ENCODE results near the gene EEA1. TPM values are rescaled to one million over a fixed set of nuclear protein-coding genes. Genes with fewer than 3 reads are reported as not detected.

The EEA1 gene
- total and polyA plus RNA-seq, 2 of the 8 experiments (the other 6 are each of a cell fraction or from before 2014, with no cell fraction given): 1.0 to 18.8 TPM

DNA sequence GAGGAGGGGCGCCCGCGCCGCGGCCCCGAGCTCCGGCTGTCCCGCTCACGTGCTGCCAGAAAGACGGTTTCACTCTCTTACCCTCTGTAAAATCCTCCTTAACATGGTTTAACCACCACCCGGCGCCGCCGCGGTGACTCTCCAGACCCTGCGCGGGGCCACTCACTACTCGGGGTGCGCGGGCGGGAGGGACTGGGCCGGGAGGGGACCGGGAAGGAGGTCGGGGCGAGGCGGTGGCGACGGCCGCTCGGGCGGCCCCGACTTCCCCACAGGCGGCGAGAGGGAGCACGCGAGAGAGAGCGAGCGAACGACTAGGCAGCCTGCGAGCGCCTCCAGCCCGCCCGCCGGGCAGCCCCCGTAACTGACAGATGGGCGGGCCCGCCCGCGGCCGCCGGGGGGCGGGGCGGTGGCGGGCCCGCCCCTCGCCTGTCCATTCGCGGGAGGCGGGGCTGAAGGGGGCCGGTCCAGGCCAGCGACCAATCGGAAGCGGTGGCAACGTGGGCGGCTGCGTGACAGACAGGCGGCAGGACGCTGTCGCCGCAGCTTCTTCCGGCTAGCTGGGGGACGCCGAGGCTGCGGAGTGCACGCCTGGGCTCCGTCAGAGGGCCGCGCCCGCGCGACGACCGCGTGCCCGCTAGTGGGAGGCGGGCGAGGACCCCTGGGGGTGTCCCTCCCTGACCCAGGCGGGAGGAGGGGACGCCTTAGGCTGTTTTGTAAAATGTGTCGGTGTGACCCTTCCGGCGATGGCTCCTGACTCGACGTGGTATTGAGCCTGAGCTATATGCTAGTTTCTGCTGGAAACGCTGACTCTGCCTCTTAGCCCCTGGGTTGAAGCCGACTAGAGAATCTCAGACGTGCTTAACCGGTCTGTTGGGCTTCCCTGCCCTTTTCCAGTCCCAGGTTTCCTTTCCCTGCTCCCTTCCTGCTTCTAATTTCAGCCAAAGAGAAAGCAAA is at the start of gene EEA1 (continued):
- TF ChIP-seq SIN3A (conservative IDR thresholded peaks at IDR 0.05 in 1 of 2, IDR thresholded peaks at IDR 0.05 in 1 of 2; ENCODE audit: low read depth in 1 of 2, low read length in 2 of 2): peak in 1 of 2 experiments; percentile 64; a peak in 2 of 4 replicates
- TF ChIP-seq JUND (IDR thresholded peaks at IDR 0.05; ENCODE audit: low read length): no peak
- TF ChIP-seq KDM4A (IDR thresholded peaks at IDR 0.05; ENCODE audit: low read depth, low read length, severe bottlenecking): peak; percentile 95
- no peak for TF ChIP-seq RFX5 (IDR thresholded peaks at IDR 0.05; ENCODE audit: borderline replicate concordance, low read depth, low read length)
- no peak for TF ChIP-seq NRF1 (IDR thresholded peaks at IDR 0.05; ENCODE audit: low read depth, low read length)
- peak; percentile 60 for TF ChIP-seq SP1 (IDR thresholded peaks at IDR 0.05; ENCODE audit: low read depth, low read length)
- TF ChIP-seq TEAD4 (IDR thresholded peaks at IDR 0.05; ENCODE audit: low read depth, low read length): 0 out of 2 replicates have a peak, but pooled peaks have one; percentile 5
- no peak for TF ChIP-seq CBX5 (IDR thresholded peaks at IDR 0.05; ENCODE audit: low read depth, low read length)
- TF ChIP-seq SUZ12 (IDR thresholded peaks at IDR 0.05; ENCODE audit: low read length): no peak
- TF ChIP-seq POU5F1 (IDR thresholded peaks at IDR 0.05; ENCODE audit: low read depth, low read length): no peak
- no peak for TF ChIP-seq GABPA (IDR thresholded peaks at IDR 0.05; ENCODE audit: borderline replicate concordance, insufficient read depth, low read length)
- TF ChIP-seq JUN (IDR thresholded peaks at IDR 0.05; ENCODE audit: low read depth, low read length): no peak
- TF ChIP-seq CTBP2 (IDR thresholded peaks at IDR 0.05; ENCODE audit: borderline replicate concordance, insufficient read depth, insufficient read length, low read length): no peak
- TF ChIP-seq, protein P1, sequence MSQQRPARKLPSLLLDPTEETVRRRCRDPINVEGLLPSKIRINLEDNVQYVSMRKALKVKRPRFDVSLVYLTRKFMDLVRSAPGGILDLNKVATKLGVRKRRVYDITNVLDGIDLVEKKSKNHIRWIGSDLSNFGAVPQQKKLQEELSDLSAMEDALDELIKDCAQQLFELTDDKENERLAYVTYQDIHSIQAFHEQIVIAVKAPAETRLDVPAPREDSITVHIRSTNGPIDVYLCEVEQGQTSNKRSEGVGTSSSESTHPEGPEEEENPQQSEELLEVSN (IDR thresholded peaks at IDR 0.05): peak; percentile 95
- no peak for TF ChIP-seq CBX8 (IDR thresholded peaks at IDR 0.05; ENCODE audit: borderline replicate concordance, low read depth, low read length)
- TF ChIP-seq, protein P2, sequence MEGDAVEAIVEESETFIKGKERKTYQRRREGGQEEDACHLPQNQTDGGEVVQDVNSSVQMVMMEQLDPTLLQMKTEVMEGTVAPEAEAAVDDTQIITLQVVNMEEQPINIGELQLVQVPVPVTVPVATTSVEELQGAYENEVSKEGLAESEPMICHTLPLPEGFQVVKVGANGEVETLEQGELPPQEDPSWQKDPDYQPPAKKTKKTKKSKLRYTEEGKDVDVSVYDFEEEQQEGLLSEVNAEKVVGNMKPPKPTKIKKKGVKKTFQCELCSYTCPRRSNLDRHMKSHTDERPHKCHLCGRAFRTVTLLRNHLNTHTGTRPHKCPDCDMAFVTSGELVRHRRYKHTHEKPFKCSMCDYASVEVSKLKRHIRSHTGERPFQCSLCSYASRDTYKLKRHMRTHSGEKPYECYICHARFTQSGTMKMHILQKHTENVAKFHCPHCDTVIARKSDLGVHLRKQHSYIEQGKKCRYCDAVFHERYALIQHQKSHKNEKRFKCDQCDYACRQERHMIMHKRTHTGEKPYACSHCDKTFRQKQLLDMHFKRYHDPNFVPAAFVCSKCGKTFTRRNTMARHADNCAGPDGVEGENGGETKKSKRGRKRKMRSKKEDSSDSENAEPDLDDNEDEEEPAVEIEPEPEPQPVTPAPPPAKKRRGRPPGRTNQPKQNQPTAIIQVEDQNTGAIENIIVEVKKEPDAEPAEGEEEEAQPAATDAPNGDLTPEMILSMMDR (IDR thresholded peaks at IDR 0.05; ENCODE audit: control extremely low read depth in 1 of 3, insufficient read depth in 1 of 3, low read depth in 1 of 3, low read length in 3 of 3): no peak; a peak in 1 of 4 replicates
- TF ChIP-seq EP300 (IDR thresholded peaks at IDR 0.05; ENCODE audit: borderline replicate concordance in 1 of 2, low read depth in 2 of 2, low read length in 2 of 2): no peak
- TF ChIP-seq CREB1 (IDR thresholded peaks at IDR 0.05): peak; percentile 95
- TF ChIP-seq YY1 (IDR thresholded peaks at IDR 0.05; ENCODE audit: low read depth, low read length): no peak
- TF ChIP-seq ZNF274 (IDR thresholded peaks at IDR 0.05; ENCODE audit: borderline replicate concordance, extremely low read depth, low read length): no peak

All from H1 (cell line).